Stimulated activated CD4-positive, alpha-beta T cell treated with anti-CD3 and anti-CD28 coated beads, Interleukin-2, amount 100 ng/mL, for 4 hours (primary cell): Measurements from ENCODE around the gene BLOC1S1.

Experiments
- DNase-seq: peaks from one replicate; pipeline ENCODE4 v3.0.0-alpha.2; 2020; ENCODE audit warnings: low read depth

BLOC1S1 gene

GRCh38 chr12:55711786-55712553 lies 3.9 kb upstream of the BLOC1S1 start:
- DNase-seq = no peak

GRCh38 chr12:55712700-55713415 lies 3.0 kb upstream of the BLOC1S1 start:
- DNase-seq = no peak

GRCh38 chr12:55713721-55714120 lies 2.1 kb upstream of the BLOC1S1 start:
- DNase-seq = no peak

- no peak for DNase-seq
Measured at GRCh38 chr12:55715169-55715764, 579 bp upstream of the BLOC1S1 start.

GRCh38 chr12:55716582-55716957 lies 724 bp downstream of the BLOC1S1 start:
- DNase-seq = no peak

GRCh38 chr12:55717011-55718007 lies 1.5 kb downstream of the BLOC1S1 start:
- no peak for DNase-seq

- DNase-seq = no peak
Measured at GRCh38 chr12:55718015-55718414, 2.2 kb downstream of the BLOC1S1 start.

GRCh38 chr12:55718624-55719275 lies 2.9 kb downstream of the BLOC1S1 start:
- no peak for DNase-seq

- no peak for DNase-seq
Measured at GRCh38 chr12:55719371-55719770, 3.5 kb downstream of the BLOC1S1 start.

- DNase-seq = no peak
Measured at GRCh38 chr12:55720071-55720564, 4.3 kb downstream of the BLOC1S1 start, which contains the start of gene RDH5. TSS of gene RDH5 (plus strand) at chr12:55720393. CDS start at chr12:55721185, 792 bp downstream.

GRCh38 chr12:55720894-55721444 lies 5.1 kb downstream of the BLOC1S1 start:
- no peak for DNase-seq

- DNase-seq = no peak
Measured at GRCh38 chr12:55721601-55722213, 5.9 kb downstream of the BLOC1S1 start.

GRCh38 chr12:55722948-55723347 lies 7.1 kb downstream of the BLOC1S1 start:
- DNase-seq = no peak

- no peak for DNase-seq
Measured at GRCh38 chr12:55723516-55724225, 7.8 kb downstream of the BLOC1S1 start.

- no peak for DNase-seq
Measured at GRCh38 chr12:55724226-55724939, 8.5 kb downstream of the BLOC1S1 start.

GRCh38 chr12:55724940-55725309 lies 9.1 kb downstream of the BLOC1S1 start:
- no peak for DNase-seq

- DNase-seq = no peak
Measured at GRCh38 chr12:55725556-55725955, 9.7 kb downstream of the BLOC1S1 start.

- DNase-seq = no peak
Measured at GRCh38 chr12:55726971-55727370, 11.1 kb downstream of the BLOC1S1 start.

- DNase-seq = no peak
Measured at GRCh38 chr12:55727643-55728185, 11.9 kb downstream of the BLOC1S1 start.
